NB4 (cell line): Measurements from ENCODE around the gene LCMT1.
A peak's percentile ranks its signal among the peaks of the same experiment; 100 is the strongest.

Experiments
- CTCF ChIP-seq: IDR thresholded peaks from one replicate; pipeline ENCODE4 v1.5.1; 2012; ENCODE audit warnings: low read depth, low read length
- MAX ChIP-seq: IDR thresholded peaks from 2 replicates; pipeline ENCODE4 v1.6.1; 2011; ENCODE audit warnings: low read depth, low read length
- POLR2A ChIP-seq: IDR thresholded peaks from 2 replicates; pipeline ENCODE4 v1.6.1; 2011; ENCODE audit warnings: mild to moderate bottlenecking; ENCODE audit not compliant: insufficient read length; ENCODE audit errors: extremely low read depth

GRCh38 chr16:25143928-25144327 is 32.4 kb downstream of the LCMT1 start:
- peak; percentile 18 for TF ChIP-seq CTCF
- no peak for TF ChIP-seq POLR2A
- TF ChIP-seq MAX = no peak
